ENCODE results near the gene GAS6. TPM values are rescaled to one million over a fixed set of nuclear protein-coding genes. Genes with fewer than 3 reads are reported as not detected.
A peak's percentile ranks its signal among the peaks of the same experiment; 100 is the strongest.

GAS6 gene
- total and polyA plus RNA-seq, 11 donors: 96.7 to 438 (median 183) TPM

GRCh38 chr13:113839536-113840204, 24.2 kb downstream of the GAS6 start:
- TF ChIP-seq CTCF (IDR thresholded peaks at IDR 0.05): no peak
- no peak for TF ChIP-seq POLR2A (IDR thresholded peaks at IDR 0.05)
- H3K9me3 ChIP-seq: no peaks in the 10 kb centered on the region
- peak overlapping the region in 9 of 12 donors; percentile 25 to 97 (median 81) for H3K27ac ChIP-seq
- intact Hi-C loops (cut with DNase I): loop anchor here in 1 of 10 donors (5.0 kb wide), 1 partner anchor 43 kb away; no protein-coding TSS in a partner anchor
- no peaks in the 10 kb centered on the region for H3K27me3 ChIP-seq
- H3K4me1 ChIP-seq: peaks cover 27 to 79% (median 65%) of the 10 kb centered on the region in 12 donors
- H3K36me3 ChIP-seq: peaks cover 0 to 41% (median 20%) of the 10 kb centered on the region in 9 donors
- peak overlapping the region in 1 of 12 donors; percentile 7 for H3K4me3 ChIP-seq
- ATAC-seq (peak in 2 of 4 donors; percentile 29 to 35), DNase-seq (peak in 3 of 5 donors; percentile 73 to 77 (median 74))
- 55 to 84% (median 79%) methylated on average over 7 to 24 of the region's 24 CpGs for WGBS, 4 donors

GRCh38 chr13:113838711-113839201, 25.1 kb downstream of the GAS6 start:
- no peaks in the 10 kb centered on the region for H3K27me3 ChIP-seq
- peaks cover 27 to 70% (median 56%) of the 10 kb centered on the region in 12 donors for H3K4me1 ChIP-seq
- TF ChIP-seq POLR2A (IDR thresholded peaks at IDR 0.05) (no peak), CTCF (IDR thresholded peaks at IDR 0.05) (no peak)
- ATAC-seq (no peak), DNase-seq (peak in 1 of 5 donors; percentile 65)
- peak overlapping the region in 11 of 12 donors; percentile 27 to 97 (median 82) for H3K27ac ChIP-seq
- WGBS, 4 donors: 74 to 79% (median 76%) methylated on average over 6 to 8 of the region's 8 CpGs
- intact Hi-C loops (cut with DNase I): loop anchor here in 1 of 10 donors (5.0 kb wide), 1 partner anchor 44 kb away; no protein-coding TSS in a partner anchor
- no peaks in the 10 kb centered on the region for H3K9me3 ChIP-seq
- H3K4me3 ChIP-seq: peak overlapping the region in 5 of 12 donors; percentile 3 to 32 (median 23)
- peaks cover 0 to 38% (median 22%) of the 10 kb centered on the region in 9 donors for H3K36me3 ChIP-seq

- TF ChIP-seq POLR2A (IDR thresholded peaks at IDR 0.05) (no peak), CTCF (IDR thresholded peaks at IDR 0.05) (no peak)
- H3K4me3 ChIP-seq: peak overlapping the region in 8 of 12 donors; percentile 5 to 43 (median 21)
- peaks cover 24 to 60% (median 46%) of the 10 kb centered on the region in 12 donors for H3K4me1 ChIP-seq
- no peaks in the 10 kb centered on the region for H3K9me3 ChIP-seq
- H3K36me3 ChIP-seq: peaks cover 0 to 38% (median 32%) of the 10 kb centered on the region in 9 donors
- peak; percentile 92 to 98 (median 95) for DNase-seq
- peak overlapping the region; percentile 8 to 97 (median 86) for H3K27ac ChIP-seq
- ATAC-seq: peak; percentile 95 to 97 (median 96)
- WGBS, 4 donors: 10 to 24% (median 16%) methylated on average over 12 to 16 of the region's 16 CpGs
- intact Hi-C loops (cut with DNase I): loop anchor here in 3 of 10 donors (1.0 to 5.0 kb wide), 5 partner anchors 16 to 45 kb away; no protein-coding TSS in a partner anchor
- no peaks in the 10 kb centered on the region for H3K27me3 ChIP-seq
These were observed 26.1 kb downstream of the GAS6 start for GRCh38 chr13:113837560-113838355.
